OCI-LY1 (cell line): ENCODE data around the gene AOAH.

Experiments
- H2AFZ ChIP-seq: fragments of 200-600 bp; sonication (generic), shearing (Covaris generic); 2 replicates; pipeline ENCODE4 v1.6.0; 2014; ENCODE audit warnings: antibody characterized with exemption, mild to moderate bottlenecking, low read length
- H3F3A ChIP-seq: fragments of 200-600 bp; sonication (generic), shearing (Covaris generic); 2 replicates; pipeline ENCODE4 v1.6.0; 2014; ENCODE audit warnings: mild to moderate bottlenecking, antibody characterized with exemption, low read length, moderate library complexity; ENCODE audit not compliant: insufficient read depth
- H3K27ac ChIP-seq: fragments of 200-600 bp; sonication (generic); 2 replicates; pipeline ENCODE4 v1.5.1; 2014; ENCODE audit warnings: low read length, mixed run types, mild to moderate bottlenecking, low read depth; ENCODE audit not compliant: poor library complexity, severe bottlenecking
- H3K27me3 ChIP-seq: fragments of 200-600 bp; sonication (generic); 2 replicates; pipeline ENCODE4 v1.6.0; 2014; ENCODE audit warnings: antibody characterized with exemption, mild to moderate bottlenecking, low read length, moderate library complexity; ENCODE audit not compliant: insufficient read depth
- H3K36me3 ChIP-seq: fragments of 200-600 bp; sonication (generic); 2 replicates; pipeline ENCODE4 v1.6.1; 2014; ENCODE audit warnings: mild to moderate bottlenecking, antibody characterized with exemption, low read length, moderate library complexity, mixed read lengths; ENCODE audit not compliant: insufficient read depth
- H3K4me1 ChIP-seq: fragments of 200-600 bp; sonication (generic); 2 replicates; pipeline ENCODE4 v1.5.1; 2014; ENCODE audit warnings: mild to moderate bottlenecking, low read length, moderate library complexity; ENCODE audit not compliant: insufficient read depth, severe bottlenecking
- H3K4me2 ChIP-seq: fragments of 200-600 bp; sonication (generic), shearing (Covaris generic); 2 replicates; pipeline ENCODE4 v1.6.1; 2014; ENCODE audit warnings: low read length
- H3K4me3 ChIP-seq: fragments of 200-600 bp; sonication (generic); 2 replicates; pipeline ENCODE4 v1.5.1; 2014; ENCODE audit warnings: low read length, low read depth, mild to moderate bottlenecking, mixed read lengths; ENCODE audit not compliant: poor library complexity, severe bottlenecking
- H3K79me2 ChIP-seq: fragments of 200-600 bp; shearing (Covaris generic); 2 replicates; pipeline ENCODE4 v1.6.1; 2016; ENCODE audit warnings: mixed run types, low read length, mixed read lengths; ENCODE audit not compliant: insufficient read depth
- H3K9ac ChIP-seq: fragments of 200-600 bp; sonication (generic), shearing (Covaris generic); 2 replicates; pipeline ENCODE4 v1.6.1; 2014; ENCODE audit warnings: mild to moderate bottlenecking, low read length, mixed read lengths
- H3K9me2 ChIP-seq: fragments of 200-600 bp; sonication (generic), shearing (Covaris generic); 2 replicates; pipeline ENCODE4 v1.6.1; 2014; ENCODE audit warnings: low read depth, mild to moderate bottlenecking, low read length, mixed read lengths
- H3K9me3 ChIP-seq: fragments of 200-600 bp; shearing (Covaris generic); 2 replicates; pipeline ENCODE4 v1.6.1; 2014; ENCODE audit warnings: low read length, mixed read lengths
- H4K20me1 ChIP-seq: fragments of 200-600 bp; sonication (generic), shearing (Covaris generic); 2 replicates; pipeline ENCODE4 v1.6.0; 2016; ENCODE audit warnings: mild to moderate bottlenecking, low read length; ENCODE audit not compliant: insufficient read depth
- EZH2 ChIP-seq: fragments of 200-600 bp; sonication (generic), shearing (Covaris generic); IDR thresholded peaks from 2 replicates; pipeline ENCODE4 v1.8.0; 2017; ENCODE audit warnings: borderline replicate concordance, mixed run types, mild to moderate bottlenecking, antibody characterized with exemption, low read length, moderate library complexity, mixed read lengths
- TF ChIP-seq, protein P1 (sequence below): fragments of 200-600 bp; sonication (generic), shearing (Covaris generic); IDR thresholded peaks from 2 replicates; pipeline ENCODE4 v1.5.1; 2017; ENCODE audit warnings: mild to moderate bottlenecking, antibody characterized with exemption, low read length, moderate library complexity, mixed read lengths

AOAH gene

DNA sequence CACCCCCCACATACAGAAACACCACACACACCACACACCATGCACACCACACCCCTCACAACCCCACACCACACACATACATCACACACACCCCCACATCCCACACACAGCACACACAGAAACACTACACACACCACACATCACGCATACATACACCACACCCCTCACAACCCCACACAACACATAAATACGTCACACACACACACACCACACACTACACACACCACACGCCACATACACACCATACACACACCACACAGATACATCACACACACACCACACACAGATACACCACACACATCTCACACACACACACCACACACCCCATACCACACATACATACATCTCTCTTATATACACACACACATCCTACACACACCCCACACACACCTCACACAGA is 208.4 kb downstream of the AOAH start:
- Histone ChIP-seq H4K20me1 (no peaks in the 10 kb centered on the region), H3K9ac (no peak overlapping the region), H3K79me2 (no peaks in the 10 kb centered on the region), H3K4me3 (no peak overlapping the region), H3K27ac (no peak overlapping the region), H2AFZ (no peak overlapping the region), H3K27me3 (peaks cover 8% of the 10 kb centered on the region; the same call in 1 of the 2 replicates), H3F3A (no peaks in the 10 kb centered on the region), H3K4me2 (no peak overlapping the region), H3K9me2 (no peaks in the 10 kb centered on the region), H3K9me3 (no peaks in the 10 kb centered on the region), H3K36me3 (no peaks in the 10 kb centered on the region), H3K4me1 (no peaks in the 10 kb centered on the region)
- no peak for TF ChIP-seq EZH2
- TF ChIP-seq, protein P1, sequence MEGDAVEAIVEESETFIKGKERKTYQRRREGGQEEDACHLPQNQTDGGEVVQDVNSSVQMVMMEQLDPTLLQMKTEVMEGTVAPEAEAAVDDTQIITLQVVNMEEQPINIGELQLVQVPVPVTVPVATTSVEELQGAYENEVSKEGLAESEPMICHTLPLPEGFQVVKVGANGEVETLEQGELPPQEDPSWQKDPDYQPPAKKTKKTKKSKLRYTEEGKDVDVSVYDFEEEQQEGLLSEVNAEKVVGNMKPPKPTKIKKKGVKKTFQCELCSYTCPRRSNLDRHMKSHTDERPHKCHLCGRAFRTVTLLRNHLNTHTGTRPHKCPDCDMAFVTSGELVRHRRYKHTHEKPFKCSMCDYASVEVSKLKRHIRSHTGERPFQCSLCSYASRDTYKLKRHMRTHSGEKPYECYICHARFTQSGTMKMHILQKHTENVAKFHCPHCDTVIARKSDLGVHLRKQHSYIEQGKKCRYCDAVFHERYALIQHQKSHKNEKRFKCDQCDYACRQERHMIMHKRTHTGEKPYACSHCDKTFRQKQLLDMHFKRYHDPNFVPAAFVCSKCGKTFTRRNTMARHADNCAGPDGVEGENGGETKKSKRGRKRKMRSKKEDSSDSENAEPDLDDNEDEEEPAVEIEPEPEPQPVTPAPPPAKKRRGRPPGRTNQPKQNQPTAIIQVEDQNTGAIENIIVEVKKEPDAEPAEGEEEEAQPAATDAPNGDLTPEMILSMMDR, result no peak

DNA sequence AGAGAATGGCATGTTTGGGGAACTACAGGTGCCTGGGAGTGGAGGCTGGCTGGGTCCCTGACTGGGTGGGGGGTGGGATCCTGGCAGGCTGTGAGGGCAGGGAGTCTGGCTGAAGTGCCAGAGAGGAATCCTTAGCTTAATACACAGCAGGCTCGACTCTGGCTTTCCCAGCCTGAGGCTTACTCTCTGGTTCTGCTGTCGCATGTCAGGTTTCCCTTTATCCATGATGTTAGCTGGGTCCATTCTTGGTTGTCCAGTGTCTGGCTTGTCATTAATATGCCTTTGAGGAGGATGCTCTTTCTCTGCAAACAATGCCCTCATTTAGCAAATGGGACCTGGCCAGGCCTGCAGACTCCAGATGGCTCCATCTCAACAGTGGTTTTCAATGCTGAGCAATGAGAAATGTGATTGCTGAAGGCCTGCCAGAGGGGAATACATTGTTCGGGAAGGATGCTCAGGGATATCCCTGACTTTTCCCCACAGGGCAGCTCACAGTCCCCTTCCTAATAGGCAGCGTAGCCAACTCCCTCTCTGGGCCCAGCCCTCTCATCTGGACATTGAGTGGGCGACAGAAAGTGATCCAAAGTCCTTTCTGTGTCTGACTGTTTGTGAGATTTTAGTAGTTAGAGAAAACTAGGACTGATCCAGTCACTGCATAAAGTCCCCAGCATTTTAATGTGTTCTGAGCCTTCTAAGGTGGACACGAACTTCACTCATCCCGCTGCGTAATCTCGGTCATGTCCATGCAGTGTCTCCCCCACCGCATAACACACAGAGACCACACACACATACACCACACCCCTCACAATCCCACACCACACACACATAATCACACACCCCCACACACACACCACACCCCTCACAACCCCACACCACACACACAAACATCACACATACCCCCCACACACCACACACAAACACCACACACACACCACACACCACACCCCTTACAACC is 209.7 kb downstream of the AOAH start:
- no peak overlapping the region for H3K4me2 ChIP-seq
- no peak overlapping the region for H3K27ac ChIP-seq
- no peaks in the 10 kb centered on the region for H3K79me2 ChIP-seq
- H3K9me3 ChIP-seq, result no peaks in the 10 kb centered on the region
- no peaks in the 10 kb centered on the region for H4K20me1 ChIP-seq
- no peaks in the 10 kb centered on the region for H3K4me1 ChIP-seq
- TF ChIP-seq EZH2, result no peak
- TF ChIP-seq, protein P1, result no peak
- H3K9me2 ChIP-seq, result no peaks in the 10 kb centered on the region
- no peak overlapping the region for H3K9ac ChIP-seq
- H2AFZ ChIP-seq, result no peak overlapping the region
- H3K4me3 ChIP-seq, result no peak overlapping the region
- no peaks in the 10 kb centered on the region for H3K36me3 ChIP-seq
- H3F3A ChIP-seq, result no peaks in the 10 kb centered on the region
- 0 out of 2 replicates have a peak, but pooled peaks cover 8% of the 10 kb centered on the region for H3K27me3 ChIP-seq

DNA sequence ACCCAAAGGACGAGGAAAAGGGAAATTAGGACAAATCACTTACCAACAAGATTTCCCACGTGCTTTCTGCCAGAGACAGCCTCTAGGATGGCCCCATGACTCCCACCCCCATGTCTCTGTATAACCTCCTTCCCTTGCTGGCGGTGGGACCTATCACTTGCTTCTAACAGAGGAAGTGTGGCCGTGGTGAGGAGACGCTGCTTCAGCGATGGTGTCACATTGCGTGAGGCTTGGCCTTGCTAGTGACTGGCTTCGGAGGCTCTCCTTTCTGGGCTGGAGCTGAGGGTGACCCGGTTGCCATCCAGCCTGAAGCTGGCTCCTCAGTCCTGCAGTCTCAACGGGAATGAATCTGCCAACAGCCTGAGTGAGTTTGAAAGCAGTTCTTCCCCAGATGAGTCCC is 210.9 kb downstream of the AOAH start:
- Histone ChIP-seq H3K27me3 (0 out of 2 replicates have a peak, but pooled peaks cover 8% of the 10 kb centered on the region), H3K79me2 (no peaks in the 10 kb centered on the region), H3K9me3 (no peaks in the 10 kb centered on the region), H3K9ac (no peak overlapping the region), H3K27ac (no peak overlapping the region), H4K20me1 (no peaks in the 10 kb centered on the region), H3K4me2 (no peak overlapping the region), H3K4me3 (no peak overlapping the region), H3K4me1 (no peaks in the 10 kb centered on the region), H3F3A (no peaks in the 10 kb centered on the region), H2AFZ (no peak overlapping the region), H3K9me2 (no peaks in the 10 kb centered on the region), H3K36me3 (no peaks in the 10 kb centered on the region)
- TF ChIP-seq, protein P1, result no peak
- TF ChIP-seq EZH2, result no peak
